Stimulated activated CD8-positive, alpha-beta memory T cell treated with anti-CD3 and anti-CD28 coated beads, Interleukin-4, amount 100 ng/mL, for 4 hours (primary cell): ENCODE data around the gene ZC3H7B.
"Not testable (repeated sequence)": the region's sequence is repeated elsewhere in the genome, so short reads cannot be mapped to it uniquely, and the experiment has no call there.

Experiments used
- DNase-seq, 2 donors: peaks; one replicate each; pipeline ENCODE4 v3.0.0-alpha.2; 2020; ENCODE audit warnings: low read depth in 2 of 2, low spot score in 1 of 2

ZC3H7B gene

GRCh38 chr22:41377846-41378245 is 76.5 kb downstream of the ZC3H7B start:
- no peak for DNase-seq

GRCh38 chr22:41380993-41381328 is 79.6 kb downstream of the ZC3H7B start:
- no peak for DNase-seq

GRCh38 chr22:41381329-41382097 is 80.2 kb downstream of the ZC3H7B start, which contains the start of gene TEF:
Gene TEF, plus strand, starts transcription at chr22:41381942. Its CDS starts 103 bp downstream, at chr22:41382045.
- DNase-seq = peak; percentile 93 to 95

DNA sequence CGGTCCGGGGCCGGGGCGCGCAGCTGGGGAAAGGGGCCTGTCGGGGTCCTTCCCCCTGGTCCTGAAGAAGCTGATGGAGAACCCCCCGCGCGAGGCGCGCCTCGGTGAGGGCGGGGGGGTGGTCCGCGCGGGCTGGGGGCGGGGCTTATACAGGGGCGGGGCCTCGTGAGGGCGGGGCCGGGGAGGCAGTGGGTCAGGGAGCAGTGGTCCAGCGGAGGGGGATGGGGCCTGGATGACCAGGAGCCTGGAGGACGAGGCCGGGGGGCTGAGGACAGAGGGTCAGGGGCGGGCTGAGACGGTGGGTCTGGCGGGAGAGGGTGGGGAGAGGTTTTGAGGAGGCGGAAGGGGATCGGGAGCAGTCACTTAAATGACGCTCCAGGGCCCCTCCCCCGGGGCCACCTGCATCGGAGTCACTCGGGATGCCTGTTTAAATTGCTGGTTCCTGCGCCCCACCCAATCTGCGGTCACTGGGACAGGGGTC is 80.8 kb downstream of the ZC3H7B start:
- peak; percentile 11 to 26 for DNase-seq

- no peak for DNase-seq
Measured at GRCh38 chr22:41382610-41383009, 81.3 kb downstream of the ZC3H7B start.

DNA sequence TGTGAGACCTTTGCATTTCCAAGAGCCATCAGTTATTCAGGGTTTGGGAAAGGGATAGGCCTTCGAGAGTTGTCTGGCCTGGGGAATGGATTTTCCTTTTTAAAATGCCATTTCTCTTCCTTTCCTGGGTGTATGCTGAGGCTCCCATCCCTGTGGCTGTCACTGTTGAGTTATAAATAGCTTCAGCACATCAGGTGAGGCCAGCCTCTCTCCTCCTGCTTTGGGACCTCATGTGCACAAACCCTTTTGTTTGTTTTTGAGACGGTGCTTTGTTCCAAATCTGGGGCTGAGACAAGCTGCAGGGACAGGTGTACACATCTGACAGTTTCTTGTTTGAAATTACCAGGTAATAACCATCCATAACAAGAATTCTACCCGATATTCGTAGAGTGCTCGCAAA is 81.8 kb downstream of the ZC3H7B start:
- no peak for DNase-seq

DNA sequence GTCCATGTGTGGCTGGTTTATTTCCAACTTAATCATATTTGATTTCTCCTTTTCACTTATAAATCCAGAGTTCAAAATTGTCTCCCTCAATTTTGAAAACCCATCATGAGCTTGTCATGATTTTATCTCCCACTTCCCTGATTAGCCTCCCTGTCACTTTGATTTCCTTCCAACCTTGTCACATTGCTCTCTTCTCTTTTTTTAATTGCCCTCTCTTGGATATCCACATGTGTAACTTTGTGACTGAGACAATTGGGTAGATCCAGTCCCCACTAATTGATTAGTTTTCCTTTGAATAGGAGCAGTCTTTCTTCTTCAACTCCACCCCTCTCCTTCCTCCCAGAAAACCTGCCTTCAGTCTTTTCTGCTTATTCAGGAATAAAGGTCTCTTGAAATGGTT is 82.8 kb downstream of the ZC3H7B start:
- no peak for DNase-seq

DNA sequence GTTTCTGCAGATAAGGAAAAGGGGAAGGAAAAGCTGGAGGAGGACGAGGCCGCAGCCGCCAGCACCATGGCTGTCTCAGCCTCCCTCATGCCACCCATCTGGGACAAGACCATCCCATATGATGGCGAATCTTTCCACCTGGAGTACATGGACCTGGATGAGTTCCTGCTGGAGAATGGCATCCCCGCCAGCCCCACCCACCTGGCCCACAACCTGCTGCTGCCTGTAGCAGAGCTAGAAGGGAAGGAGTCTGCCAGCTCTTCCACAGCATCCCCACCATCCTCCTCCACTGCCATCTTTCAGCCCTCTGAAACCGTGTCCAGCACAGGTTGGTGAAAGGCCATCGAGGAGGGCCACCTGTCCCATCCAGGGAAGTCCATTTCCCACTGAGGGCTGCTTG is 86.0 kb downstream of the ZC3H7B start:
- DNase-seq = no peak

GRCh38 chr22:41394012-41394356 is 92.7 kb downstream of the ZC3H7B start:
- no peak for DNase-seq

GRCh38 chr22:41395531-41396240 is 94.4 kb downstream of the ZC3H7B start:
- no peak for DNase-seq

- DNase-seq = no peak
Measured at GRCh38 chr22:41397143-41397811, 96.0 kb downstream of the ZC3H7B start.

DNA sequence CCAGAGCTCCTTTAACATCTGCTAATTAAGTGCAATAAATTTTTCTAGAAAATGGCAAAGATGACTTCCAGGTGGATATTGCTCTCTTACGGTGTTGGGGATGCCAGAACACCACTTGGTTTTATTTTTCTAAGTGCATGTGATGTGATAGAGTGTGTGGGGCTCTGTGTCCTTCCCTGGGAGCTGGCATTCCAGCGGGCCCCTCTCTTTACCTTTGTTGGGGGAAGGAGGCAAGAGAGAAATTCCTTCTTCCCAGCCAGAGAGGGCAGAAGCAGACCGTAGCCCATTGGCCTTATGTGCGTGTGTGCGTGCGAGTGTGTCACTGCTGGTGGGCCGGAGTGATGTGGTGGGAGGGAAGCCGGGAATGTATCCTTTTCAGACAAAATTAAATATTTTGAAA is 97.6 kb downstream of the ZC3H7B start:
- no peak for DNase-seq

DNA sequence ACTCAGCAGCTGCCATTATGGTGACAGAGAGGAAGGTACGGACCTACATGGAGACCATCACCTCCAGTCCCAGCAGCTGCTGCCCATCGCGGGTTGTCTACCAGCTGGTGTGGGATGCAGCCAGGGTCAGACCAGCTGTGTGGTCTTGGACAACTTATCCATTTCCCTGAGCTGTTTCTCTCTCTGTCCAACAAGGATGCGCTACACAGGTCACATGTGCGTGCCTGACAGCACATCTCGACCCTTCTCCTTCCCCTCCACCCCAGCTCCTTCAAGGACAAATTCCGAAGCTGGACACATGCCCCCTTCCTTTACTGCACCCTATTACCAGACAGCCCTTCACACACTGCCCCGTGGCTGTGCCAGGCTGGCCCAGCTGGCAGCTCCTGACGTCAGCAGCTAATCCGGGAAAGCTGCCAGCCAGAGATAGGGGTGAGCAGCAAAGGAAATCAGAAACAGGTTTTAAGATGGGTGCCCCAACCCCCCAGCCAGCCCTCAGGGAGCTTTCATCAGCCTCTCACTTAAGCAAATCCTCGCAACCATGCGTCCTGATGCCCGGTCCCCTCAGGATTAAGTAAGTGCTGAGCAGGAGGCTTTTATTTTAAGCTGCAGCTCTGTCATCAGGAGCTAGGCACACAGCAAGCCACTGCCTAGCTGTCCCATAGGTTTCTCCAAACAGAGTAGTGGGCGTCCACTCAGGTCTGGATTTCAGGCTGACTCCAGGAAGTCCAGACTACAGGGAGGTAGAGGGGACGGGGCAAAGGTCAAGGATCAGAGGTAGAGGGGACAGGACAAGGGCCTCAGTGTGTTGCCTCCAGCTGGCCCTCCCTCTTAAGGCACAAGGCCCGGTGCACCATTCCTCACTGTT is 100.7 kb downstream of the ZC3H7B start:
- DNase-seq = no peak

GRCh38 chr22:41402851-41403250 is 101.5 kb downstream of the ZC3H7B start:
- DNase-seq = not testable (repeated sequence)

DNA sequence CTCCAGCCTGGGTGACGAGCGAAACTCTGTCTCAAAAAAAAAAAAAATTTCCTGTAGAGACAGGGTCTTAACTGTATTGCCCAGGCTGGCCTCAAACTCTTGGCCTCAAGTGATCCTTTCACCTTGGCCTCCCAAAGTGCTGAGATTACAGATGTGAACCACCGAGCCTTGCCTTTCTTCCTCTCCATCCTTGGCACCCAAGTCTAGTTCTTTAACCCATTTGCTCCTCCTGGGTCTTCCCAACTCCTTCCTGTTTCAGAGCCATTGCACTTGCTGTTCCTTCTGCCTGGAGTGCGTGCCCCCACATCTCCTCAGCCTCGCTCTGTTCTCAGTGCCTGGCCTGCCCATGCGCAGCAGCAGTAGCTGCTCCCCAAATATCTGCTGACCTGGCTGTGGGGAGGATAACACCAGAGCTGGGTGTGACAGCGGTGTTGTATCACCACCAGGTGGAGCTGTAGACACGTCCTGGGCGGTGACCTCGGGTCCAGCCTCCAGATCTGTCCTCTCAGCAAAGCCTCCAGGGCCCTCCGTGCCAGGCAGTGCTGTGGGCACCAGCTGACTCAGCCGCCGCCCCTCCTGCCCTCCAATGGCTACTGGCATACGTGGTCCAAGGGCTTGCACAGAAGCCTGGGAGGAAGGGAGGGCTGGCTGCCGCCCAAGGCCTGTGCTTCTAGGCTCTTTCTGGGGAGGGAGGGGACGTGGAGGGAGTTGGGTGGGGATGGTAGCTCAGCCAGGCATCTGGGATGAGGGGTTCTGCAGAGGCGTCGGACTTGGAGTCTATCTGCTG is 102.4 kb downstream of the ZC3H7B start:
- peak; percentile 56 to 57 for DNase-seq

- DNase-seq = no peak
Measured at GRCh38 chr22:41405588-41405987, 104.3 kb downstream of the ZC3H7B start.

DNA sequence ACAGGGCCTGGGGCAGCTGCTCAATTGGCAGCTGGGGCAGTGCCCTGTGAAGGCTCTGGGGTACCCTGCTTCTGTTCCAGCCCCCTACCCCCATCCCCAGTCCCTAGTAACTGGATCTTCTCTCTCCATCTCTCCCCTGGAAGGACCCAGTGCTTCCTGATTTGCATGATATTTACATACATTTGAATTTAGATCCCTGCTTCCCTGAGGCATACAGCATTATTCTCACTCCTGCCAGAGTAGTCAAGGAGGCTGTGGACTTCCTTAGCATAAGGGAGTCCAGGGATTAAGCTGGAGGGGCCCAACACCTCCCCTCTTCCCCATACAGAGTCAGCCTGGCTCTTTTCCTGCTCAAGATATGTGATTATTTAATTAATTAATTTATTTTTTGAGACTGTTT is 105.1 kb downstream of the ZC3H7B start:
- DNase-seq = no peak

DNA sequence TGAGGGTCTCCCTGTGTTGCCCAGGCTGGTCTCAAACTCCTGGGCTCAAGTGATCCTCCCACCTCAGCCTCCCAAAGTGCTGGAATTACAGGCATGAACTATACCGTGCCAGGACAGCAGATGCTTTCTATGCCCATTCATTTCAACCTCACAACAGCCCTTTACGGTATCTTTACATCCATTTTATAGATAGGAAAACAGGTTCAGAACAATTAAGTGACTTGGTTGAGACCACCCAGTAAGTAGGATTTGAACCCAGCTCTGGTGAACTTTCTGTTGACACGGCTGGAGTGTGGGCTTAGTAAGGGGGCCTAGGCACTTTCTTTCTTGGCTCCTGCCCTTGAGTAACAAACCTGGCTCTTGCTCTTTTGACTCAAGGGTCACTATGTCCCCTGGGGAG is 106.1 kb downstream of the ZC3H7B start:
- DNase-seq = no peak

DNA sequence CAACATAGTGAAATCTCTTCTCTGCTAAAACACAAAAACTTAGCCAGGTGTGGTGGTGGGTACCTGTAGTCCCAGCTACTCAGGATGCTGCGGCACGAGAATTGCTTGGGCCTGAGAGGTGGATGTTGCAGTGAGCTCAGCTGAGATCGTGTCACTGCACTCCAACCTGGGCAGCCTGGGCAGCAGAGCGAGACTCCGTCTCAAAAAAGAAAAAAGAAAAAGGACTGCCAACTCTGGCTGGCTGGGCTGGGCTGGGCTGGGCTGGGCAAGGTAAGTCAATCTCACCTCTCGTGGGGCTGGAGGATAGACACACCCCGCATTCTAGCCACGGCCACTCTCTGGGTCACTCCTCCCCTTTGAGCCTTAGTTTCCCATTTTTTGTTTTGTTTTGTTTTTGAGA is 107.3 kb downstream of the ZC3H7B start:
- DNase-seq = no peak
